NCI-H2029 treated with DMSO at 0.1 percent for 48 hours (cell line): ENCODE results near the gene MFSD2A.
"Not testable (repeated sequence)": the region's sequence is repeated elsewhere in the genome, so short reads cannot be mapped to it uniquely, and the experiment has no call there.

Experiments
- DNase-seq: peaks from one replicate; lab custom pipeline; 2025; lab: John Stamatoyannopoulos, UW

MFSD2A gene

GRCh38 chr1:39954870-39955546 is at the start of gene MFSD2A:
Gene MFSD2A, plus strand, starts transcription at chr1:39955145. Its CDS starts 148 bp downstream, at chr1:39955293.
- peak; percentile 100 for DNase-seq

- DNase-seq, result no peak
Measured at GRCh38 chr1:39905172-39905571, 49.8 kb upstream of the MFSD2A start.

GRCh38 chr1:39907528-39908453 is 47.2 kb upstream of the MFSD2A start:
- DNase-seq, result no peak

GRCh38 chr1:39908534-39908933 is 46.4 kb upstream of the MFSD2A start:
- DNase-seq, result no peak

- DNase-seq, result no peak
Measured at GRCh38 chr1:39910263-39910662, 44.7 kb upstream of the MFSD2A start.

GRCh38 chr1:39913136-39913535 is 41.8 kb upstream of the MFSD2A start:
- not testable (repeated sequence) for DNase-seq

- no peak for DNase-seq
Measured at GRCh38 chr1:39915499-39916129, 39.3 kb upstream of the MFSD2A start.

GRCh38 chr1:39917825-39918224 is 37.1 kb upstream of the MFSD2A start:
- DNase-seq, result no peak

GRCh38 chr1:39919545-39919944 is 35.4 kb upstream of the MFSD2A start:
- peak; percentile 100 for DNase-seq

- DNase-seq, result no peak
Measured at GRCh38 chr1:39922251-39922688, 32.7 kb upstream of the MFSD2A start.

GRCh38 chr1:39925721-39926342 is 29.1 kb upstream of the MFSD2A start:
- DNase-seq, result peak; percentile 49

- DNase-seq, result peak; percentile 98
Measured at GRCh38 chr1:39926343-39926793, 28.6 kb upstream of the MFSD2A start.

- DNase-seq, result peak; percentile 100
Measured at GRCh38 chr1:39926820-39927219, 28.1 kb upstream of the MFSD2A start.

- DNase-seq, result no peak
Measured at GRCh38 chr1:39927538-39927937, 27.4 kb upstream of the MFSD2A start.

- no peak for DNase-seq
Measured at GRCh38 chr1:39928809-39929587, 25.9 kb upstream of the MFSD2A start.

GRCh38 chr1:39933956-39934941 is 20.7 kb upstream of the MFSD2A start:
- DNase-seq, result no peak

GRCh38 chr1:39936724-39937491 is 18.0 kb upstream of the MFSD2A start:
- no peak for DNase-seq

GRCh38 chr1:39938856-39939255 is 16.1 kb upstream of the MFSD2A start:
- no peak for DNase-seq

GRCh38 chr1:39940253-39940652 is 14.7 kb upstream of the MFSD2A start:
- no peak for DNase-seq
